HepG2 (cell line): Measurements from ENCODE around the gene ENG. TPM values are rescaled to one million over a fixed set of nuclear protein-coding genes. Genes with fewer than 3 reads are reported as not detected.

Experiments used
- ARID2 ChIP-seq: sonication (generic); formaldehyde crosslinking; IDR thresholded peaks from 2 replicates; pipeline ENCODE4 v1.8.1; 2022; ENCODE audit warnings: mild to moderate bottlenecking, missing genetic modification reagents, borderline replicate concordance
- EEA1 ChIP-seq: sonication (generic); formaldehyde crosslinking; IDR thresholded peaks from 2 replicates; pipeline ENCODE4 v1.5.1; 2020; ENCODE audit warnings: mild to moderate bottlenecking, missing genetic modification reagents, borderline replicate concordance
- FOXK1 ChIP-seq: sonication (generic); formaldehyde crosslinking; IDR thresholded peaks from 2 replicates; pipeline ENCODE4 v1.4.0; 2020; ENCODE audit warnings: low read depth, missing genetic modification reagents, borderline replicate concordance
- GPN1 ChIP-seq: sonication (generic); formaldehyde crosslinking; IDR thresholded peaks from 2 replicates; pipeline ENCODE4 v1.5.1; 2020; ENCODE audit warnings: missing genetic modification reagents, borderline replicate concordance
- NFYC ChIP-seq: IDR thresholded peaks from 2 replicates; pipeline ENCODE4 v1.6.1; 2016; ENCODE audit warnings: missing genetic modification reagents, missing compliant biosample characterization
- NR1H2 ChIP-seq: sonication (generic); formaldehyde crosslinking; IDR thresholded peaks from 2 replicates; pipeline ENCODE4 v1.8.1; 2022; ENCODE audit warnings: low read depth, missing genetic modification reagents, borderline replicate concordance
- NR2F2 ChIP-seq: IDR thresholded peaks from 2 replicates; pipeline ENCODE4 v1.6.1; 2012; ENCODE audit warnings: low read depth, inconsistent platforms, borderline replicate concordance
- PAX8 ChIP-seq: sonication (generic); formaldehyde crosslinking; IDR thresholded peaks from 2 replicates; pipeline ENCODE4 v1.8.0; 2022; ENCODE audit warnings: mild to moderate bottlenecking, missing genetic modification reagents, borderline replicate concordance
- RAD21 ChIP-seq: fragments of 450-650 bp; formaldehyde crosslinking; IDR thresholded peaks from 2 replicates; pipeline ENCODE4 v1.5.0; 2020; ENCODE audit warnings: mild to moderate bottlenecking
- SETDB1 ChIP-seq: sonication (generic); formaldehyde crosslinking; IDR thresholded peaks from 2 replicates; pipeline ENCODE4 v1.5.1; 2020; ENCODE audit warnings: missing genetic modification reagents, mild to moderate bottlenecking, borderline replicate concordance
- SPEN ChIP-seq: sonication (generic); formaldehyde crosslinking; IDR thresholded peaks from 2 replicates; pipeline ENCODE4 v1.5.1; 2020; ENCODE audit warnings: low read depth, mild to moderate bottlenecking, missing genetic modification reagents
- STAG1 ChIP-seq: sonication (generic); formaldehyde crosslinking; IDR thresholded peaks from 2 replicates; pipeline ENCODE4 v1.4.0; 2020; ENCODE audit warnings: missing genetic modification reagents
- SUZ12 ChIP-seq: fragments of 150-350 bp; IDR thresholded peaks from 2 replicates; pipeline ENCODE4 v1.6.1; 2014; ENCODE audit warnings: low read depth, low read length
- ZFP82 ChIP-seq: sonication (generic); formaldehyde crosslinking; IDR thresholded peaks from 2 replicates; pipeline ENCODE4 v1.5.1; 2020; ENCODE audit warnings: mild to moderate bottlenecking, missing genetic modification reagents, borderline replicate concordance
- ZNF136 ChIP-seq: sonication (generic); formaldehyde crosslinking; IDR thresholded peaks from 2 replicates; pipeline ENCODE4 v1.8.1; 2022; ENCODE audit warnings: low read depth, mild to moderate bottlenecking, moderate library complexity, missing genetic modification reagents
- ZNF160 ChIP-seq: sonication (generic); formaldehyde crosslinking; IDR thresholded peaks from 2 replicates; pipeline ENCODE4 v1.8.0; 2022; ENCODE audit warnings: mild to moderate bottlenecking, inconsistent platforms, missing genetic modification reagents
- ZNF34 ChIP-seq: sonication (generic); formaldehyde crosslinking; IDR thresholded peaks from 2 replicates; pipeline ENCODE4 v1.4.0; 2020; ENCODE audit warnings: mild to moderate bottlenecking, missing genetic modification reagents, borderline replicate concordance
- ZNF543 ChIP-seq: sonication (generic); formaldehyde crosslinking; IDR thresholded peaks from 2 replicates; pipeline ENCODE4 v1.4.0; 2020; ENCODE audit warnings: mild to moderate bottlenecking, missing genetic modification reagents
- ZNF713 ChIP-seq: sonication (generic); formaldehyde crosslinking; IDR thresholded peaks from 2 replicates; pipeline ENCODE4 v1.4.0; 2020; ENCODE audit warnings: mild to moderate bottlenecking, missing genetic modification reagents
- ZNF780A ChIP-seq: sonication (generic); formaldehyde crosslinking; IDR thresholded peaks from 2 replicates; pipeline ENCODE4 v1.8.0; 2022; ENCODE audit warnings: mild to moderate bottlenecking, missing genetic modification reagents, moderate library complexity
- ZSCAN21 ChIP-seq: sonication (generic); formaldehyde crosslinking; IDR thresholded peaks from 2 replicates; pipeline ENCODE4 v1.8.0; 2022; ENCODE audit warnings: mild to moderate bottlenecking, missing genetic modification reagents, moderate library complexity, borderline replicate concordance
- polyA plus RNA-seq, 8 experiments: library from polyadenylated mRNA; depleted of rRNA in 3 of 8; stranded (reverse) in 7 of 8; unstranded in 1 of 8; fragments of >200 nt; fragmentation: Illumina TruSeq in 4 of 8; extraction: Trizol in 4 of 8; gene quantifications; 2 replicates each; pipeline versions ENCODE4 v1.2.1 to v1.2.3, GENCODE V29; 2011 to 2016; ENCODE audit warnings: low read depth in 4 of 8, missing spikeins in 1 of 8, mixed read lengths in 1 of 8; ENCODE audit not compliant: insufficient read depth in 1 of 8
- total RNA-seq, 5 experiments: library from RNA; depleted of rRNA; stranded (reverse); fragments of >200 nt; fragmentation: Illumina TruSeq; extraction: Trizol; gene quantifications; 2 replicates each; pipeline ENCODE4 v1.2.3, GENCODE V29; 2016; ENCODE audit warnings: low read depth in 1 of 5
- TF ChIP-seq, protein P1 (sequence below): sonication (generic); formaldehyde crosslinking; IDR thresholded peaks from 2 replicates; pipeline ENCODE4 v1.4.0; 2020; ENCODE audit warnings: missing genetic modification reagents
- TF ChIP-seq, protein P2 (sequence below): sonication (generic); formaldehyde crosslinking; IDR thresholded peaks from 2 replicates; pipeline ENCODE4 v1.5.0; 2020; ENCODE audit warnings: mild to moderate bottlenecking, missing genetic modification reagents, borderline replicate concordance
- TF ChIP-seq, protein P3 (sequence below): sonication (generic); formaldehyde crosslinking; IDR thresholded peaks from 2 replicates; pipeline ENCODE4 v1.8.0; 2022; ENCODE audit warnings: mild to moderate bottlenecking, missing genetic modification reagents, moderate library complexity

The ENG gene
- total and polyA plus RNA-seq, 2 of the 13 experiments (the other 11 are each of a cell fraction or from before 2014, with no cell fraction given): 0.02 to 1.1 TPM

DNA sequence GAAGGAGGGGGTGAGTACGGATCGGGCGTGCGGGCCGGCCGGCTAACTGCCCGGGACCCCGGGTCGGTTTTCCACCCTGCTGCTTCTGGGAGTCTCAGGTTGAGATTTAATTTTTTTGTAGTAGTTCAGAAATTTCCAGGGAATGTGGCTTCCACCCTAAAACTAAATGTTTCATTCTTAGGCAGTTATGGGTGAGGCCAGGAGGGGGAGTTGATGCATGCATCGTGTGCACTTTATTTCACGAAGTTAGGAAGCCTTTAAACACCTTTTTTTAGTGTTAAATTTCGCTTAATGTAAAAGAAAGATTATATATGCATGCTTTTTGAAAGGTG is 67.7 kb downstream of the ENG start (continued):
- TF ChIP-seq, protein P1, sequence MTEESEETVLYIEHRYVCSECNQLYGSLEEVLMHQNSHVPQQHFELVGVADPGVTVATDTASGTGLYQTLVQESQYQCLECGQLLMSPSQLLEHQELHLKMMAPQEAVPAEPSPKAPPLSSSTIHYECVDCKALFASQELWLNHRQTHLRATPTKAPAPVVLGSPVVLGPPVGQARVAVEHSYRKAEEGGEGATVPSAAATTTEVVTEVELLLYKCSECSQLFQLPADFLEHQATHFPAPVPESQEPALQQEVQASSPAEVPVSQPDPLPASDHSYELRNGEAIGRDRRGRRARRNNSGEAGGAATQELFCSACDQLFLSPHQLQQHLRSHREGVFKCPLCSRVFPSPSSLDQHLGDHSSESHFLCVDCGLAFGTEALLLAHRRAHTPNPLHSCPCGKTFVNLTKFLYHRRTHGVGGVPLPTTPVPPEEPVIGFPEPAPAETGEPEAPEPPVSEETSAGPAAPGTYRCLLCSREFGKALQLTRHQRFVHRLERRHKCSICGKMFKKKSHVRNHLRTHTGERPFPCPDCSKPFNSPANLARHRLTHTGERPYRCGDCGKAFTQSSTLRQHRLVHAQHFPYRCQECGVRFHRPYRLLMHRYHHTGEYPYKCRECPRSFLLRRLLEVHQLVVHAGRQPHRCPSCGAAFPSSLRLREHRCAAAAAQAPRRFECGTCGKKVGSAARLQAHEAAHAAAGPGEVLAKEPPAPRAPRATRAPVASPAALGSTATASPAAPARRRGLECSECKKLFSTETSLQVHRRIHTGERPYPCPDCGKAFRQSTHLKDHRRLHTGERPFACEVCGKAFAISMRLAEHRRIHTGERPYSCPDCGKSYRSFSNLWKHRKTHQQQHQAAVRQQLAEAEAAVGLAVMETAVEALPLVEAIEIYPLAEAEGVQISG (CRISPR knock-in tag): no peak
- TF ChIP-seq, protein P2, sequence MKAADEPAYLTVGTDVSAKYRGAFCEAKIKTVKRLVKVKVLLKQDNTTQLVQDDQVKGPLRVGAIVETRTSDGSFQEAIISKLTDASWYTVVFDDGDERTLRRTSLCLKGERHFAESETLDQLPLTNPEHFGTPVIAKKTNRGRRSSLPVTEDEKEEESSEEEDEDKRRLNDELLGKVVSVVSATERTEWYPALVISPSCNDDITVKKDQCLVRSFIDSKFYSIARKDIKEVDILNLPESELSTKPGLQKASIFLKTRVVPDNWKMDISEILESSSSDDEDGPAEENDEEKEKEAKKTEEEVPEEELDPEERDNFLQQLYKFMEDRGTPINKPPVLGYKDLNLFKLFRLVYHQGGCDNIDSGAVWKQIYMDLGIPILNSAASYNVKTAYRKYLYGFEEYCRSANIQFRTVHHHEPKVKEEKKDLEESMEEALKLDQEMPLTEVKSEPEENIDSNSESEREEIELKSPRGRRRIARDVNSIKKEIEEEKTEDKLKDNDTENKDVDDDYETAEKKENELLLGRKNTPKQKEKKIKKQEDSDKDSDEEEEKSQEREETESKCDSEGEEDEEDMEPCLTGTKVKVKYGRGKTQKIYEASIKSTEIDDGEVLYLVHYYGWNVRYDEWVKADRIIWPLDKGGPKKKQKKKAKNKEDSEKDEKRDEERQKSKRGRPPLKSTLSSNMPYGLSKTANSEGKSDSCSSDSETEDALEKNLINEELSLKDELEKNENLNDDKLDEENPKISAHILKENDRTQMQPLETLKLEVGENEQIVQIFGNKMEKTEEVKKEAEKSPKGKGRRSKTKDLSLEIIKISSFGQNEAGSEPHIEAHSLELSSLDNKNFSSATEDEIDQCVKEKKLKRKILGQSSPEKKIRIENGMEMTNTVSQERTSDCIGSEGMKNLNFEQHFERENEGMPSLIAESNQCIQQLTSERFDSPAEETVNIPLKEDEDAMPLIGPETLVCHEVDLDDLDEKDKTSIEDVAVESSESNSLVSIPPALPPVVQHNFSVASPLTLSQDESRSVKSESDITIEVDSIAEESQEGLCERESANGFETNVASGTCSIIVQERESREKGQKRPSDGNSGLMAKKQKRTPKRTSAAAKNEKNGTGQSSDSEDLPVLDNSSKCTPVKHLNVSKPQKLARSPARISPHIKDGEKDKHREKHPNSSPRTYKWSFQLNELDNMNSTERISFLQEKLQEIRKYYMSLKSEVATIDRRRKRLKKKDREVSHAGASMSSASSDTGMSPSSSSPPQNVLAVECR (CRISPR knock-in tag): no peak
- TF ChIP-seq ZNF713 (no peak), ZNF34 (CRISPR knock-in tag) (no peak), NFYC (CRISPR knock-in tag) (0 out of 2 replicates have a peak, but pooled peaks have one; percentile 32), NR1H2 (no peak), SPEN (no peak), FOXK1 (CRISPR knock-in tag) (no peak), SETDB1 (CRISPR knock-in tag) (no peak), ZSCAN21 (CRISPR knock-in tag) (no peak), EEA1 (CRISPR knock-in tag) (no peak), STAG1 (CRISPR knock-in tag) (peak; percentile 4; the same call in 1 of the 2 replicates), PAX8 (CRISPR knock-in tag) (no peak), RAD21 (CRISPR knock-in tag) (0 out of 2 replicates have a peak, but pooled peaks have one; percentile 24), ZNF543 (CRISPR knock-in tag) (no peak), GPN1 (CRISPR knock-in tag) (no peak), SUZ12 (no peak), ZNF136 (CRISPR knock-in tag) (no peak), ZNF160 (CRISPR knock-in tag) (no peak), ARID2 (CRISPR knock-in tag) (no peak), NR2F2 (no peak), ZNF780A (CRISPR knock-in tag) (no peak), ZFP82 (no peak)
- TF ChIP-seq, protein P3, sequence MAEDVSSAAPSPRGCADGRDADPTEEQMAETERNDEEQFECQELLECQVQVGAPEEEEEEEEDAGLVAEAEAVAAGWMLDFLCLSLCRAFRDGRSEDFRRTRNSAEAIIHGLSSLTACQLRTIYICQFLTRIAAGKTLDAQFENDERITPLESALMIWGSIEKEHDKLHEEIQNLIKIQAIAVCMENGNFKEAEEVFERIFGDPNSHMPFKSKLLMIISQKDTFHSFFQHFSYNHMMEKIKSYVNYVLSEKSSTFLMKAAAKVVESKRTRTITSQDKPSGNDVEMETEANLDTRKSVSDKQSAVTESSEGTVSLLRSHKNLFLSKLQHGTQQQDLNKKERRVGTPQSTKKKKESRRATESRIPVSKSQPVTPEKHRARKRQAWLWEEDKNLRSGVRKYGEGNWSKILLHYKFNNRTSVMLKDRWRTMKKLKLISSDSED (CRISPR knock-in tag): no peak
